PFSK-1 (cell line): ENCODE data around the gene EFNA5.

Experiments used
- FOXP2 ChIP-seq: optimal IDR thresholded peaks from 2 replicates; pipeline ENCODE3; 2011; ENCODE audit warnings: borderline replicate concordance, control low read depth, inconsistent platforms; ENCODE audit not compliant: insufficient read depth; ENCODE audit errors: extremely low read length, extremely low read depth
- POLR2AphosphoS5 ChIP-seq: IDR thresholded peaks from 2 replicates; pipeline ENCODE4 v1.6.1; 2012; ENCODE audit warnings: low read depth, mild to moderate bottlenecking, control low read depth, low read length, moderate library complexity
- REST ChIP-seq, 2 experiments: IDR thresholded peaks; 2 replicates each; pipeline versions ENCODE4 v1.6.1 to v1.8.0; 2011 to 2012; ENCODE audit warnings: low read depth in 2 of 2, low read length in 2 of 2, control low read depth in 1 of 2, inconsistent platforms in 1 of 2, mild to moderate bottlenecking in 1 of 2, moderate library complexity in 1 of 2; ENCODE audit not compliant: insufficient read depth in 1 of 2
- SIN3A ChIP-seq: IDR thresholded peaks from 2 replicates; pipeline ENCODE4 v1.6.1; 2012; ENCODE audit warnings: mild to moderate bottlenecking, low read length, moderate library complexity, borderline replicate concordance; ENCODE audit not compliant: insufficient read depth
- TAF1 ChIP-seq: IDR thresholded peaks from 2 replicates; pipeline ENCODE4 v1.6.1; 2012; ENCODE audit warnings: low read length, control low read depth, borderline replicate concordance; ENCODE audit not compliant: insufficient read depth

The EFNA5 gene

GRCh38 chr5:107522456-107522855 lies 148.3 kb downstream of the EFNA5 start:
- TF ChIP-seq REST (IDR thresholded peaks at IDR 0.05; ENCODE audit: insufficient read depth in 1 of 2, low read depth in 2 of 2, low read length in 2 of 2) (no peak), SIN3A (no peak), POLR2AphosphoS5 (no peak), FOXP2 (no peak), TAF1 (no peak)

- TF ChIP-seq SIN3A, result no peak
- no peak for TF ChIP-seq POLR2AphosphoS5
- TF ChIP-seq TAF1, result no peak
- TF ChIP-seq FOXP2, result no peak
- TF ChIP-seq REST (IDR thresholded peaks at IDR 0.05; ENCODE audit: insufficient read depth in 1 of 2, low read depth in 2 of 2, low read length in 2 of 2), result no peak
Observed at GRCh38 chr5:107519900-107520354, 150.8 kb downstream of the EFNA5 start.

- TF ChIP-seq FOXP2 (no peak), POLR2AphosphoS5 (no peak), TAF1 (no peak), SIN3A (no peak), REST (IDR thresholded peaks at IDR 0.05; ENCODE audit: insufficient read depth in 1 of 2, low read depth in 2 of 2, low read length in 2 of 2) (no peak)
Observed at GRCh38 chr5:107518616-107519015, 152.1 kb downstream of the EFNA5 start.

GRCh38 chr5:107518190-107518589 lies 152.5 kb downstream of the EFNA5 start:
- TF ChIP-seq SIN3A (no peak), TAF1 (no peak), POLR2AphosphoS5 (no peak), REST (IDR thresholded peaks at IDR 0.05; ENCODE audit: insufficient read depth in 1 of 2, low read depth in 2 of 2, low read length in 2 of 2) (no peak), FOXP2 (no peak)

DNA sequence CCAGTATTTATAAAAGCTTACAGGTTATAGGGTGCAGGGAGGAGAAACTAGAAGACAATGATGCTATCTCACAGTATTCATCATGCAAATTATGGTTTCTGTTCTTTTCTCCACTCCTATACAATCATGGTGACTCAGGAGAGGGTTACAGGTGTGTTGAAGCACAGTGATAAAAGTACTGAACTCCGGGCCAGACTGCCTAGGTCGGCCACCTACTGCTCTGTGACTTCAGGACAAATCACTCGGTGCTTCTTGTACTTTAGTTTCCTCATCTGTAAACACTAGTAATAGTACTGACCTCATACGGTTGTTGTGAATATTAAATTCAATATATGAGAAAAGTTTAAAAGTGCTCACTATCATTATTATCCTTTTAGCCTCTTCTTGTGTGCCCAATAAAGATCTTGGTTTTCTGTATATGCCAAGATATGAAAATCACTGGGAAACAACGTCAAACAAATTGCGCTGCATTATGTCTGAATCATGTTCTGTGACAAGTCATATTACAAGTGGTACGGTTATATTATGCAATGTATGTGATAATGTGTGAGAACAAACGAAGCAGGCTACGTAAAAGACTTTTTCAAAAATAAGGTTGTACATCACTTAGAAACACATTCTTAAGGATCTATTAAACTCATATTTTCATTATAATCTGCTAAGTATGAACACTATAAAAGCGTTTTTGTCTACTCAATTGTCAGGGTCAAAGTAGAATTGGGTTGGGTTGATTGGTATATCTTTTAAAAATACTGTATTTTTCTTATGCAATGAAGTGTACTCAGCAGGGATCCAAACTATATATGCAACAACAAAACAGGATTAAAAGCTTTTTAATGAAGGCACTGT lies 153.3 kb downstream of the EFNA5 start:
- TF ChIP-seq REST (IDR thresholded peaks at IDR 0.05; ENCODE audit: insufficient read depth in 1 of 2, low read depth in 2 of 2, low read length in 2 of 2) (no peak), POLR2AphosphoS5 (no peak), SIN3A (no peak), TAF1 (no peak), FOXP2 (no peak)
